Measurements from ENCODE around the gene SLC49A3. TPM values are rescaled to one million over a fixed set of nuclear protein-coding genes. Genes with fewer than 3 reads are reported as not detected.
A peak's percentile ranks its signal among the peaks of the same experiment; 100 is the strongest.

The SLC49A3 gene
- total and polyA plus RNA-seq, 10 of the 15 experiments (the other 5 are each of a cell fraction or from before 2014, with no cell fraction given) = 0.09 to 0.85 (median 0.18) TPM; not detected in 4

GRCh38 chr4:674172-675035 is 14.5 kb downstream of the SLC49A3 start, which contains the start of the genes ATP5ME and MYL5 (continued):
- TF ChIP-seq ZNF592 (IDR thresholded peaks at IDR 0.05) (no peak), PRDM15 (CRISPR knock-in tag; IDR thresholded peaks at IDR 0.05) (peak; percentile 63; the same call in 1 of the 2 replicates), SMAD5 (IDR thresholded peaks at IDR 0.05; ENCODE audit: low read depth) (peak; percentile 72; the same call in 1 of the 2 replicates), NFYA (IDR thresholded peaks at IDR 0.05; ENCODE audit: borderline replicate concordance, low read depth, low read length) (no peak), NKRF (conservative IDR thresholded peaks at IDR 0.05) (peak; percentile 58; the same call in 1 of the 2 replicates), TCF7 (IDR thresholded peaks at IDR 0.05; ENCODE audit: borderline replicate concordance) (no peak), MYB (IDR thresholded peaks at IDR 0.05; ENCODE audit: borderline replicate concordance, low read depth, low read length) (no peak), TAF1 (IDR thresholded peaks at IDR 0.05; ENCODE audit: borderline replicate concordance, low read depth, low read length) (peak; percentile 85), USF1 (IDR thresholded peaks at IDR 0.05; ENCODE audit: borderline replicate concordance, extremely low read length, insufficient read depth, low read depth, low read length) (no peak), MEF2B (IDR thresholded peaks at IDR 0.05; ENCODE audit: partially characterized antibody, poor library complexity, severe bottlenecking) (peak; percentile 40), SP1 (IDR thresholded peaks at IDR 0.05; ENCODE audit: low read depth, low read length) (peak; percentile 59), SREBF1 (IDR thresholded peaks at IDR 0.05; ENCODE audit: low read length) (peak; percentile 83)
- TF ChIP-seq, protein P1, sequence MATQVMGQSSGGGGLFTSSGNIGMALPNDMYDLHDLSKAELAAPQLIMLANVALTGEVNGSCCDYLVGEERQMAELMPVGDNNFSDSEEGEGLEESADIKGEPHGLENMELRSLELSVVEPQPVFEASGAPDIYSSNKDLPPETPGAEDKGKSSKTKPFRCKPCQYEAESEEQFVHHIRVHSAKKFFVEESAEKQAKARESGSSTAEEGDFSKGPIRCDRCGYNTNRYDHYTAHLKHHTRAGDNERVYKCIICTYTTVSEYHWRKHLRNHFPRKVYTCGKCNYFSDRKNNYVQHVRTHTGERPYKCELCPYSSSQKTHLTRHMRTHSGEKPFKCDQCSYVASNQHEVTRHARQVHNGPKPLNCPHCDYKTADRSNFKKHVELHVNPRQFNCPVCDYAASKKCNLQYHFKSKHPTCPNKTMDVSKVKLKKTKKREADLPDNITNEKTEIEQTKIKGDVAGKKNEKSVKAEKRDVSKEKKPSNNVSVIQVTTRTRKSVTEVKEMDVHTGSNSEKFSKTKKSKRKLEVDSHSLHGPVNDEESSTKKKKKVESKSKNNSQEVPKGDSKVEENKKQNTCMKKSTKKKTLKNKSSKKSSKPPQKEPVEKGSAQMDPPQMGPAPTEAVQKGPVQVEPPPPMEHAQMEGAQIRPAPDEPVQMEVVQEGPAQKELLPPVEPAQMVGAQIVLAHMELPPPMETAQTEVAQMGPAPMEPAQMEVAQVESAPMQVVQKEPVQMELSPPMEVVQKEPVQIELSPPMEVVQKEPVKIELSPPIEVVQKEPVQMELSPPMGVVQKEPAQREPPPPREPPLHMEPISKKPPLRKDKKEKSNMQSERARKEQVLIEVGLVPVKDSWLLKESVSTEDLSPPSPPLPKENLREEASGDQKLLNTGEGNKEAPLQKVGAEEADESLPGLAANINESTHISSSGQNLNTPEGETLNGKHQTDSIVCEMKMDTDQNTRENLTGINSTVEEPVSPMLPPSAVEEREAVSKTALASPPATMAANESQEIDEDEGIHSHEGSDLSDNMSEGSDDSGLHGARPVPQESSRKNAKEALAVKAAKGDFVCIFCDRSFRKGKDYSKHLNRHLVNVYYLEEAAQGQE (IDR thresholded peaks at IDR 0.05; ENCODE audit: low read depth, low read length) = 0 out of 2 replicates have a peak, but pooled peaks have one; percentile 32

Data from GM12878 (cell line).